WTC11 (cell line): ENCODE results near the gene TLR4. TPM values are rescaled to one million over a fixed set of nuclear protein-coding genes. Genes with fewer than 3 reads are reported as not detected.

ENCODE experiments used
- ATAC-seq: fragments of 200-7000 bp; cut with Tn5 transposase; 2 replicates; pipeline ENCODE4 v1.10.0; 2021; ENCODE audit warnings: mild to moderate bottlenecking, moderate library complexity
- CTCF ChIA-PET: fragments of 300-600 bp; sonication (Branson Sonifier 250); formaldehyde crosslinking; loops from one replicate; lab custom pipeline; 2021; ENCODE audit warnings: antibody characterized with exemption; lab: Charles Lee
- POLR2A ChIA-PET: fragments of 350-600 bp; sonication (Branson Sonifier 250); formaldehyde crosslinking; loops from one replicate; lab custom pipeline; 2021; ENCODE audit warnings: antibody characterized with exemption; lab: Charles Lee
- DNase-seq: peaks from one replicate; pipeline ENCODE4 v3.0.0; 2021; ENCODE audit warnings: low spot score
- H3K27ac Mint-ChIP-seq: 2 replicates; pipeline ENCODE4 v1.8.0; 2021; ENCODE audit warnings: mixed read lengths
- H3K27me3 Mint-ChIP-seq: 2 replicates; pipeline ENCODE4 v1.8.0; 2021; ENCODE audit warnings: low read depth, mild to moderate bottlenecking, moderate library complexity, mixed read lengths
- H3K36me3 Mint-ChIP-seq: 2 replicates; pipeline ENCODE4 v1.8.0; 2021; ENCODE audit warnings: mixed read lengths
- H3K4me1 Mint-ChIP-seq: 2 replicates; pipeline ENCODE4 v1.8.0; 2022; ENCODE audit warnings: mixed read lengths
- H3K4me3 Mint-ChIP-seq: 2 replicates; pipeline ENCODE4 v1.8.0; 2021; ENCODE audit warnings: mild to moderate bottlenecking, moderate library complexity, mixed read lengths
- H3K9me3 Mint-ChIP-seq: 2 replicates; pipeline ENCODE4 v1.8.0; 2021; ENCODE audit warnings: mixed read lengths
- ATF1 ChIP-seq: sonication (generic); formaldehyde crosslinking; IDR thresholded peaks from 2 replicates; pipeline ENCODE4 v1.8.1; 2023; ENCODE audit warnings: mild to moderate bottlenecking, moderate library complexity, missing genetic modification reagents
- CBFB ChIP-seq: sonication (generic); formaldehyde crosslinking; IDR thresholded peaks from 2 replicates; pipeline ENCODE4 v1.8.1; 2022; ENCODE audit warnings: mild to moderate bottlenecking, low read depth, missing genetic modification reagents
- CREM ChIP-seq: sonication (generic); formaldehyde crosslinking; IDR thresholded peaks from 2 replicates; pipeline ENCODE4 v1.8.1; 2022; ENCODE audit warnings: mild to moderate bottlenecking, missing genetic modification reagents, moderate library complexity
- FOXK1 ChIP-seq: sonication (generic); formaldehyde crosslinking; IDR thresholded peaks from 2 replicates; pipeline ENCODE4 v1.8.0; 2022; ENCODE audit warnings: mild to moderate bottlenecking, moderate library complexity, missing genetic modification reagents
- GABPB1 ChIP-seq: sonication (generic); formaldehyde crosslinking; IDR thresholded peaks from 2 replicates; pipeline ENCODE4 v1.8.1; 2023; ENCODE audit warnings: mild to moderate bottlenecking, missing genetic modification reagents
- GRHL2 ChIP-seq: fragments of 250-450 bp; sonication (Bioruptor Pico); IDR thresholded peaks from 2 replicates; pipeline ENCODE4 v1.8.0; 2022; ENCODE audit warnings: mild to moderate bottlenecking, moderate library complexity; ENCODE audit not compliant: insufficient replicate concordance, severe bottlenecking
- KAT7 ChIP-seq: sonication (generic); formaldehyde crosslinking; IDR thresholded peaks from 2 replicates; pipeline ENCODE4 v1.8.1; 2023; ENCODE audit warnings: missing genetic modification reagents, mild to moderate bottlenecking, borderline replicate concordance
- MXD4 ChIP-seq: fragments of 250-450 bp; sonication (Bioruptor Pico); IDR thresholded peaks from 2 replicates; pipeline ENCODE4 v1.8.0; 2021; ENCODE audit warnings: mild to moderate bottlenecking, moderate library complexity, borderline replicate concordance
- MYBL2 ChIP-seq: sonication (generic); formaldehyde crosslinking; IDR thresholded peaks from 2 replicates; pipeline ENCODE4 v1.8.1; 2023; ENCODE audit warnings: mild to moderate bottlenecking, moderate library complexity, missing genetic modification reagents
- NFE2L1 ChIP-seq: sonication (generic); formaldehyde crosslinking; IDR thresholded peaks from 2 replicates; pipeline ENCODE4 v1.8.1; 2023; ENCODE audit warnings: missing genetic modification reagents
- PRRX2 ChIP-seq: fragments of 250-450 bp; sonication (Bioruptor Pico); IDR thresholded peaks from 2 replicates; pipeline ENCODE4 v1.8.0; 2021; ENCODE audit warnings: mild to moderate bottlenecking
- RORB ChIP-seq: fragments of 250-450 bp; sonication (Bioruptor Pico); IDR thresholded peaks from 2 replicates; pipeline ENCODE4 v1.9.0; 2021; ENCODE audit warnings: mild to moderate bottlenecking
- TCF7 ChIP-seq: sonication (generic); formaldehyde crosslinking; IDR thresholded peaks from 2 replicates; pipeline ENCODE4 v1.8.0; 2022; ENCODE audit warnings: mild to moderate bottlenecking, low read depth, missing genetic modification reagents, moderate library complexity
- TEAD4 ChIP-seq: sonication (generic); formaldehyde crosslinking; IDR thresholded peaks from 2 replicates; pipeline ENCODE4 v1.8.0; 2022; ENCODE audit warnings: mild to moderate bottlenecking, missing genetic modification reagents
- total RNA-seq: library from RNA; stranded (reverse); gene quantifications from 3 replicates; pipeline ENCODE4 v1.2.3, GENCODE V29; 2021
- TF ChIP-seq, protein P1 (sequence below): sonication (generic); formaldehyde crosslinking; conservative IDR thresholded peaks from 2 replicates; pipeline ENCODE4 v1.8.1; 2023; ENCODE audit warnings: mild to moderate bottlenecking, low read depth, missing genetic modification reagents, moderate library complexity
- TF ChIP-seq, protein P2 (sequence below): sonication (generic); formaldehyde crosslinking; IDR thresholded peaks from 2 replicates; pipeline ENCODE4 v1.8.1; 2023; ENCODE audit warnings: mild to moderate bottlenecking, missing genetic modification reagents
- TF ChIP-seq, protein P3 (sequence below): sonication (generic); formaldehyde crosslinking; IDR thresholded peaks from 2 replicates; pipeline ENCODE4 v1.8.0; 2022; ENCODE audit warnings: mild to moderate bottlenecking, missing genetic modification reagents
- TF ChIP-seq, protein P4 (sequence below): sonication (generic); formaldehyde crosslinking; IDR thresholded peaks from 2 replicates; pipeline ENCODE4 v1.8.1; 2023; ENCODE audit warnings: mild to moderate bottlenecking, missing genetic modification reagents
- TF ChIP-seq, protein P5 (sequence below): sonication (generic); formaldehyde crosslinking; IDR thresholded peaks from 2 replicates; pipeline ENCODE4 v1.8.1; 2023; ENCODE audit warnings: mild to moderate bottlenecking, moderate library complexity, missing genetic modification reagents
- TF ChIP-seq, protein P6 (sequence below): fragments of 250-450 bp; sonication (Bioruptor Pico); IDR thresholded peaks from 2 replicates; pipeline ENCODE4 v1.8.0; 2021; ENCODE audit warnings: mild to moderate bottlenecking

Gene TLR4
- total RNA-seq, 1 experiment from 2014 or later = 0.11 TPM

DNA sequence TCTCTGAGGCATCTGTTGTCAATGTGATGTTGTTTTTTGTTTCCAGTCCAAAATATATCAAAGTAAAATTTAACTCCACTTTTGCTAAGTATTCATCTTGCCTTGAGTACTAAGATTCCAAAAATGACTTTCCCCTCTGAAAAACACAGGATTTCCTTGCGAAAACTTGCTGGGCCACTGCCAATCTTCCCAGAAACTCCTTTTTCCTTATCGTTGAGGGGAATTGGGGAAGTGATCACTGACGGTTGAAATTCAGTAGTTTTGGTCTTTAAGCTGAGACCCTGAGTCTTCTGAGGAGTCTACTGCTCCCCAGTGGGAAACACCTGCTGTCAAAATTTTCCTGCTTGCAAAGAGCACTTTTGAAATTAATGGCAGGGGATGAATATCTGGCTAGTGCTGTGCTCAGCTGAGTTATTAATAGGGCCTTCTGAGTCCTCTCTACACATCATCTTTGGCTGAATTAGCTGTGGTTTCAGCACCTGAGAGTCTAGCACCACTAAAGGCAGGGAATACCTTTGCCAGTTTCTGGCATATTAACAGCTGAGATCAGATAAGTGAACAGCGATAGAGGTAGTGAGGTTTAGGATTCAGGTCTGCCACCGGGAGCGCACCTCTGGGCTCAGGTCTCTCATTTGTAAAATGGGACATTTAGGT lies 18.0 kb downstream of the TLR4 start:
- no peak overlapping the region for H3K27ac Mint-ChIP-seq
- no peaks in the 10 kb centered on the region for H3K9me3 Mint-ChIP-seq
- DNase-seq (no peak), ATAC-seq (no peak)
- TF ChIP-seq MYBL2 (CRISPR knock-in tag) = no peak
- TF ChIP-seq NFE2L1 (CRISPR knock-in tag) = no peak
- TF ChIP-seq, protein P1, sequence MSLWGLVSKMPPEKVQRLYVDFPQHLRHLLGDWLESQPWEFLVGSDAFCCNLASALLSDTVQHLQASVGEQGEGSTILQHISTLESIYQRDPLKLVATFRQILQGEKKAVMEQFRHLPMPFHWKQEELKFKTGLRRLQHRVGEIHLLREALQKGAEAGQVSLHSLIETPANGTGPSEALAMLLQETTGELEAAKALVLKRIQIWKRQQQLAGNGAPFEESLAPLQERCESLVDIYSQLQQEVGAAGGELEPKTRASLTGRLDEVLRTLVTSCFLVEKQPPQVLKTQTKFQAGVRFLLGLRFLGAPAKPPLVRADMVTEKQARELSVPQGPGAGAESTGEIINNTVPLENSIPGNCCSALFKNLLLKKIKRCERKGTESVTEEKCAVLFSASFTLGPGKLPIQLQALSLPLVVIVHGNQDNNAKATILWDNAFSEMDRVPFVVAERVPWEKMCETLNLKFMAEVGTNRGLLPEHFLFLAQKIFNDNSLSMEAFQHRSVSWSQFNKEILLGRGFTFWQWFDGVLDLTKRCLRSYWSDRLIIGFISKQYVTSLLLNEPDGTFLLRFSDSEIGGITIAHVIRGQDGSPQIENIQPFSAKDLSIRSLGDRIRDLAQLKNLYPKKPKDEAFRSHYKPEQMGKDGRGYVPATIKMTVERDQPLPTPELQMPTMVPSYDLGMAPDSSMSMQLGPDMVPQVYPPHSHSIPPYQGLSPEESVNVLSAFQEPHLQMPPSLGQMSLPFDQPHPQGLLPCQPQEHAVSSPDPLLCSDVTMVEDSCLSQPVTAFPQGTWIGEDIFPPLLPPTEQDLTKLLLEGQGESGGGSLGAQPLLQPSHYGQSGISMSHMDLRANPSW (CRISPR knock-in tag) = no peak
- no peak for TF ChIP-seq MXD4 (CRISPR knock-in tag)
- no peak for TF ChIP-seq GRHL2 (CRISPR knock-in tag)
- TF ChIP-seq, protein P2, sequence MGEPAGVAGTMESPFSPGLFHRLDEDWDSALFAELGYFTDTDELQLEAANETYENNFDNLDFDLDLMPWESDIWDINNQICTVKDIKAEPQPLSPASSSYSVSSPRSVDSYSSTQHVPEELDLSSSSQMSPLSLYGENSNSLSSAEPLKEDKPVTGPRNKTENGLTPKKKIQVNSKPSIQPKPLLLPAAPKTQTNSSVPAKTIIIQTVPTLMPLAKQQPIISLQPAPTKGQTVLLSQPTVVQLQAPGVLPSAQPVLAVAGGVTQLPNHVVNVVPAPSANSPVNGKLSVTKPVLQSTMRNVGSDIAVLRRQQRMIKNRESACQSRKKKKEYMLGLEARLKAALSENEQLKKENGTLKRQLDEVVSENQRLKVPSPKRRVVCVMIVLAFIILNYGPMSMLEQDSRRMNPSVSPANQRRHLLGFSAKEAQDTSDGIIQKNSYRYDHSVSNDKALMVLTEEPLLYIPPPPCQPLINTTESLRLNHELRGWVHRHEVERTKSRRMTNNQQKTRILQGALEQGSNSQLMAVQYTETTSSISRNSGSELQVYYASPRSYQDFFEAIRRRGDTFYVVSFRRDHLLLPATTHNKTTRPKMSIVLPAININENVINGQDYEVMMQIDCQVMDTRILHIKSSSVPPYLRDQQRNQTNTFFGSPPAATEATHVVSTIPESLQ = no peak
- TF ChIP-seq, protein P3, sequence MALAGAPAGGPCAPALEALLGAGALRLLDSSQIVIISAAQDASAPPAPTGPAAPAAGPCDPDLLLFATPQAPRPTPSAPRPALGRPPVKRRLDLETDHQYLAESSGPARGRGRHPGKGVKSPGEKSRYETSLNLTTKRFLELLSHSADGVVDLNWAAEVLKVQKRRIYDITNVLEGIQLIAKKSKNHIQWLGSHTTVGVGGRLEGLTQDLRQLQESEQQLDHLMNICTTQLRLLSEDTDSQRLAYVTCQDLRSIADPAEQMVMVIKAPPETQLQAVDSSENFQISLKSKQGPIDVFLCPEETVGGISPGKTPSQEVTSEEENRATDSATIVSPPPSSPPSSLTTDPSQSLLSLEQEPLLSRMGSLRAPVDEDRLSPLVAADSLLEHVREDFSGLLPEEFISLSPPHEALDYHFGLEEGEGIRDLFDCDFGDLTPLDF (CRISPR knock-in tag) = no peak
- TF ChIP-seq CBFB = no peak
- no peaks in the 10 kb centered on the region for H3K36me3 Mint-ChIP-seq
- POLR2A ChIA-PET = no interaction called here
- H3K4me3 Mint-ChIP-seq = no peak overlapping the region
- H3K4me1 Mint-ChIP-seq = peaks cover 2% of the 10 kb centered on the region; the same call in 1 of the 2 replicates
- CTCF ChIA-PET = no interaction called here
- no peaks in the 10 kb centered on the region for H3K27me3 Mint-ChIP-seq

DNA sequence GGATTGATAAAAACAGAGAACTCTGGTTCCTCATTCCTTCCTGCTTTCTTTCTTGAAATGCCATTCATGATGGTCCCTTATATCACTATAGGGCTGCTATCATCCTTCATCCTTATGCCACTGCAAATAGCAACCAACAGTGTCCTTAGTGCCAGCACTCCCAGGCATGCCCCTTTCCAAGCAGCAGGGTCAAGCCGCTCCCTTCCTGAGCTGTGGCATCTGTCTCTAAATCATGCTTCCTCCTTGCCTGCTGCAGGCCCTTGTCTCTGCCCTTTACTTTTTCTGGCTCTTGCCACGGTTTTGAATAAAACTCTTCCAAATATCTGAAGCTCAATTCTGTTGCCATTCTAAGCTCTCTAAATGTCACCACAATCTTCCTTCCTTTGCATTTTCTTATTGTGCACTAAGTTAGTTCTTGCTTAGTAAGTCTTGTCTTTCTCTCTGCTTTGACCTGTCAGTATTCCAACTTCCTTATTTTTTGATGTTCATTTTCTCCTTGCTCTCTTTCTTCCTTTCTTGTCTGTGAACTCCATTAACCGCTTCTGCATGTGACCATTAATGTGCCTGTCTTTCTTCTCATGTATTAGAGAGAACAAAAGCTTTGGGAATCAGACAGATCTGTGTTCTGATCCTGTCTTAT lies 19.9 kb downstream of the TLR4 start:
- POLR2A ChIA-PET = no interaction called here
- CTCF ChIA-PET = interaction anchor here (1.1 kb wide), 1 partner anchor 313 kb away, joined by 3 read pairs; no protein-coding TSS in a partner anchor
- H3K9me3 Mint-ChIP-seq = no peaks in the 10 kb centered on the region
- ATAC-seq (no peak), DNase-seq (no peak)
- peaks cover 3% of the 10 kb centered on the region; the same call in 1 of the 2 replicates for H3K4me1 Mint-ChIP-seq
- no peak overlapping the region for H3K27ac Mint-ChIP-seq
- no peaks in the 10 kb centered on the region for H3K36me3 Mint-ChIP-seq
- TF ChIP-seq KAT7 (CRISPR knock-in tag) (no peak), TCF7 (no peak)
- H3K4me3 Mint-ChIP-seq = no peak overlapping the region
- H3K27me3 Mint-ChIP-seq = no peaks in the 10 kb centered on the region

DNA sequence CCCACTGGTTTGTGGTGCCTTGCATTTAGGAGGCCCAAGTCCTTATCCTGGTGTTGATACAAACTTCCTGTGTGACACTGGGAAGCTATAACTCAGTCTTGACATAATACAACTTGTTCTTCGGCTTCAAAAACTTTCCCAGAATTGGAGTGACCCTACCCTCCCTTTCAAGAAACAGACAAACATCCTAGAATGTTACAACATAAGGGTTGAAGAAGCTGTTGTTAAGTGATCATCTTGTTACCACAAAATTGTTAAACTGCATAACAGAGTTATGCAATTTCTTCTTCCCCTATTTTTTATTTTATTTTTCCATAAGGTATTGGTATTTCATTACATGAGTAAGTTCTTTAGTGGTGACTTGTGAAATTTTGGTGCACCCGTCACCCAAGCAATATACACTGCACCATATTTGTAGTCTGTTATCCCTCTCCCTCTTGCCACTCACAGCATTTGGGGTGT lies 21.3 kb downstream of the TLR4 start:
- ATAC-seq (no peak), DNase-seq (no peak)
- Mint-ChIP-seq H3K4me3 (no peak overlapping the region), H3K36me3 (no peaks in the 10 kb centered on the region), H3K9me3 (no peaks in the 10 kb centered on the region), H3K27ac (no peak overlapping the region), H3K4me1 (peaks cover 3% of the 10 kb centered on the region; the same call in 1 of the 2 replicates), H3K27me3 (no peaks in the 10 kb centered on the region)
- POLR2A ChIA-PET = interaction anchor here (0.6 kb wide), 1 partner anchor 73 kb away, joined by 3 read pairs; no protein-coding TSS in a partner anchor
- CTCF ChIA-PET = no interaction called here
- TF ChIP-seq, protein P4, sequence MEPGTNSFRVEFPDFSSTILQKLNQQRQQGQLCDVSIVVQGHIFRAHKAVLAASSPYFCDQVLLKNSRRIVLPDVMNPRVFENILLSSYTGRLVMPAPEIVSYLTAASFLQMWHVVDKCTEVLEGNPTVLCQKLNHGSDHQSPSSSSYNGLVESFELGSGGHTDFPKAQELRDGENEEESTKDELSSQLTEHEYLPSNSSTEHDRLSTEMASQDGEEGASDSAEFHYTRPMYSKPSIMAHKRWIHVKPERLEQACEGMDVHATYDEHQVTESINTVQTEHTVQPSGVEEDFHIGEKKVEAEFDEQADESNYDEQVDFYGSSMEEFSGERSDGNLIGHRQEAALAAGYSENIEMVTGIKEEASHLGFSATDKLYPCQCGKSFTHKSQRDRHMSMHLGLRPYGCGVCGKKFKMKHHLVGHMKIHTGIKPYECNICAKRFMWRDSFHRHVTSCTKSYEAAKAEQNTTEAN (CRISPR knock-in tag) = no peak
- TF ChIP-seq, protein P5, sequence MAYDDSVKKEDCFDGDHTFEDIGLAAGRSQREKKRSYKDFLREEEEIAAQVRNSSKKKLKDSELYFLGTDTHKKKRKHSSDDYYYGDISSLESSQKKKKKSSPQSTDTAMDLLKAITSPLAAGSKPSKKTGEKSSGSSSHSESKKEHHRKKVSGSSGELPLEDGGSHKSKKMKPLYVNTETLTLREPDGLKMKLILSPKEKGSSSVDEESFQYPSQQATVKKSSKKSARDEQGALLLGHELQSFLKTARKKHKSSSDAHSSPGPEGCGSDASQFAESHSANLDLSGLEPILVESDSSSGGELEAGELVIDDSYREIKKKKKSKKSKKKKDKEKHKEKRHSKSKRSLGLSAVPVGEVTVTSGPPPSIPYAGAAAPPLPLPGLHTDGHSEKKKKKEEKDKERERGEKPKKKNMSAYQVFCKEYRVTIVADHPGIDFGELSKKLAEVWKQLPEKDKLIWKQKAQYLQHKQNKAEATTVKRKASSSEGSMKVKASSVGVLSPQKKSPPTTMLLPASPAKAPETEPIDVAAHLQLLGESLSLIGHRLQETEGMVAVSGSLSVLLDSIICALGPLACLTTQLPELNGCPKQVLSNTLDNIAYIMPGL (CRISPR knock-in tag) = no peak
- TF ChIP-seq PRRX2 = no peak
- TF ChIP-seq RORB (CRISPR knock-in tag) = no peak
- no peak for TF ChIP-seq ATF1 (CRISPR knock-in tag)
- no peak for TF ChIP-seq FOXK1 (CRISPR knock-in tag)
- TF ChIP-seq TEAD4 (CRISPR knock-in tag) = no peak
- no peak for TF ChIP-seq GABPB1 (CRISPR knock-in tag)
- no peak for TF ChIP-seq CREM (CRISPR knock-in tag)
- TF ChIP-seq, protein P6, sequence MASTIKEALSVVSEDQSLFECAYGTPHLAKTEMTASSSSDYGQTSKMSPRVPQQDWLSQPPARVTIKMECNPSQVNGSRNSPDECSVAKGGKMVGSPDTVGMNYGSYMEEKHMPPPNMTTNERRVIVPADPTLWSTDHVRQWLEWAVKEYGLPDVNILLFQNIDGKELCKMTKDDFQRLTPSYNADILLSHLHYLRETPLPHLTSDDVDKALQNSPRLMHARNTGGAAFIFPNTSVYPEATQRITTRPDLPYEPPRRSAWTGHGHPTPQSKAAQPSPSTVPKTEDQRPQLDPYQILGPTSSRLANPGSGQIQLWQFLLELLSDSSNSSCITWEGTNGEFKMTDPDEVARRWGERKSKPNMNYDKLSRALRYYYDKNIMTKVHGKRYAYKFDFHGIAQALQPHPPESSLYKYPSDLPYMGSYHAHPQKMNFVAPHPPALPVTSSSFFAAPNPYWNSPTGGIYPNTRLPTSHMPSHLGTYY (CRISPR knock-in tag) = no peak
